HG03342 (cell line): ENCODE measurements around the gene WNT4.

Experiments
- ATAC-seq: cut with Tn5 transposase; IDR thresholded peaks from one replicate; pipeline ENCODE4 v1.9.1; 2021; ENCODE audit warnings: mild to moderate bottlenecking, moderate library complexity; ENCODE audit not compliant: unreplicated experiment

WNT4 gene

GRCh38 chr1:22089134-22089571, 53.7 kb downstream of the WNT4 start:
- no peak for ATAC-seq

- no peak for ATAC-seq
These were observed 54.6 kb downstream of the WNT4 start for GRCh38 chr1:22088331-22088730.

- no peak for ATAC-seq
These were observed 62.7 kb downstream of the WNT4 start for GRCh38 chr1:22080191-22080590.

- ATAC-seq, result no peak
These were observed 64.8 kb downstream of the WNT4 start for GRCh38 chr1:22078133-22078532.

GRCh38 chr1:22077728-22078127, 65.2 kb downstream of the WNT4 start:
- no peak for ATAC-seq

GRCh38 chr1:22076346-22076745, 66.6 kb downstream of the WNT4 start:
- ATAC-seq, result no peak

- no peak for ATAC-seq
These were observed 67.2 kb downstream of the WNT4 start for GRCh38 chr1:22075718-22076117.

- no peak for ATAC-seq
These were observed 68.1 kb downstream of the WNT4 start for GRCh38 chr1:22074803-22075202.

- no peak for ATAC-seq
These were observed 71.4 kb downstream of the WNT4 start for GRCh38 chr1:22071511-22071910.
